Heart right ventricle (tissue), 16 donors: ENCODE measurements around the gene PIGM. TPM values are rescaled to one million over a fixed set of nuclear protein-coding genes. Genes with fewer than 3 reads are reported as not detected.

Experiments used
- ATAC-seq, 8 donors: fragments of 200-7000 bp; cut with Tn5 transposase; one replicate each; pipeline ENCODE4 v1.9.1; 2020; ENCODE audit warnings: mild to moderate bottlenecking in 8 of 8, moderate library complexity in 8 of 8, moderate number of reproducible peaks in 1 of 8
- DNase-seq, 2 donors: peaks; one replicate each; pipeline ENCODE4 v3.0.0-alpha.2; 2020
- H3K27ac ChIP-seq, 10 donors: fragments of 200-600 bp; sonication (generic) in 2 of 10; one replicate each; pipeline versions ENCODE4 v1.5.0 to v1.8.0; 2020 to 2022; ENCODE audit warnings: mild to moderate bottlenecking in 3 of 10
- H3K27me3 ChIP-seq, 7 donors: fragments of 200-600 bp; one replicate each; pipeline ENCODE4 v1.8.0; 2021 to 2022; ENCODE audit warnings: mild to moderate bottlenecking in 2 of 7
- H3K36me3 ChIP-seq, 9 donors: fragments of 200-600 bp; sonication (generic) in 1 of 9; one replicate each; pipeline versions ENCODE4 v1.5.0 to v1.8.0; 2020 to 2022; ENCODE audit warnings: mild to moderate bottlenecking in 2 of 9
- H3K4me1 ChIP-seq, 9 donors: fragments of 200-600 bp; sonication (generic) in 1 of 9; one replicate each; pipeline versions ENCODE4 v1.5.0 to v1.8.0; 2020 to 2022; ENCODE audit warnings: mild to moderate bottlenecking in 4 of 9
- H3K4me3 ChIP-seq, 10 donors: fragments of 200-600 bp; sonication (generic) in 2 of 10; one replicate each; pipeline versions ENCODE4 v1.5.0 to v1.8.0; 2020 to 2022; ENCODE audit warnings: mild to moderate bottlenecking in 7 of 10, moderate library complexity in 2 of 10
- H3K9me3 ChIP-seq, 11 donors: fragments of 200-600 bp in 10 of 11; sonication (generic) in 2 of 11; one replicate each; pipeline versions ENCODE4 v1.5.0 to v1.8.0; 2013 to 2022; ENCODE audit warnings: mild to moderate bottlenecking in 2 of 11, control low read depth in 1 of 11, moderate library complexity in 1 of 11
- CTCF ChIP-seq, 9 donors: fragments of 200-600 bp; sonication (generic) in 2 of 9; IDR thresholded peaks; one replicate each; pipeline versions ENCODE4 v1.5.0 to v1.8.0; 2021 to 2022; ENCODE audit warnings: antibody characterized with exemption in 9 of 9, mild to moderate bottlenecking in 5 of 9, moderate library complexity in 1 of 9
- WGBS, 2 donors: extraction: QIAGEN DNeasy Blood & Tissue Kit; methylation state at CpG; one replicate each; pipeline ENCODE4 v1.1.7; 2013; ENCODE audit warnings: inconsistent platforms in 1 of 2; 5-methylcytosine and 5-hydroxymethylcytosine counted together
- intact Hi-C, 10 donors: fragments of 100-400 bp; cut with DNase I; formaldehyde crosslinking; loops; one replicate each; pipeline versions ENCODE4 v1.11.1 to v1.14.2; 2022
- polyA plus RNA-seq, 2 donors: library from polyadenylated mRNA; stranded (reverse); fragments of 200-250 nt; gene quantifications; one replicate each; pipeline ENCODE4 v1.2.3, GENCODE V29; 2013
- total RNA-seq, 10 donors: library from RNA; stranded (reverse); fragmentation: NEBNext Ultra II Directional in 3 of 10; extraction: Animal tissue kit (Norgen Biotek cat#: 25700) in 3 of 10; gene quantifications; one replicate each; pipeline versions ENCODE4 v1.2.1 to v1.2.4, GENCODE V29; 2021 to 2023
- donor health status: Arrhythmogenic right ventricular cardiomyopathy.
- donor health status: ischemic (EF 13 %, LVEDD 7.1; RV severe dilation, severe dysfunction).
- donor health status: healthy with polysubstance abuse.
- donor health status: DM: no; HTN: yes; CAD: no.
- donor health status: DM: no; HTN: no; CAD: no.
- donor health status: ischemic (EF 25% LVEDD 6.9; RV normal size, moderate dysfunction).
- donor health status: ischemic (EF 25% LVEDD 5.7; RV mildly dilated, moderate dysfunction).
- donor health status: healthy.
- donor health status: DM: yes; HTN: yes; CAD: no.
- donor health status: Ischemic cardiomyopathy.
- donor health status: ischemic (EF 35%, LVEDD 5.7; RV mildly dilated, moderate dysfunction).
- donor health status: nonischemic (EF 11% LVEDD 7.7; RV severe dilation, severe dysfunction).
- donor health status: DM: yes; HTN: yes; CAD: no.
- donor health status: PGD.
- donor health status: ischemic (EF 29% LVEDD 5.4; RV normal size, mild dysfunction).
- donor health status: nonischemic (EF 23%, LVEDD 6.1; RV moderate dilation, normal function).

The PIGM gene
- total and polyA plus RNA-seq, 12 donors, result 1.5 to 3.0 (median 2.5) TPM

- DNase-seq (no peak), ATAC-seq (no peak)
- Histone ChIP-seq H3K27me3 (peaks cover 0 to 5% (median 0%) of the 10 kb centered on the region in 7 donors), H3K4me1 (no peaks in the 10 kb centered on the region), H3K36me3 (no peaks in the 10 kb centered on the region), H3K4me3 (no peak overlapping the region), H3K9me3 (no peaks in the 10 kb centered on the region), H3K27ac (no peak overlapping the region)
- 87 to 90% methylated on average over 1 of the region's 1 CpG for WGBS, 2 donors
- TF ChIP-seq CTCF (IDR thresholded peaks at IDR 0.05), result no peak
- intact Hi-C loops, result no loop called here
Measured at GRCh38 chr1:160040476-160040875, 8.7 kb upstream of the PIGM start.

GRCh38 chr1:160032165-160032820 lies 503 bp upstream of the PIGM start:
- Histone ChIP-seq H3K4me3 (peak overlapping the region; percentile 61 to 89 (median 76)), H3K27me3 (no peaks in the 10 kb centered on the region), H3K36me3 (peaks cover 0 to 3% (median 0%) of the 10 kb centered on the region in 9 donors), H3K27ac (peak overlapping the region in 9 of 10 donors; percentile 55 to 86 (median 74)), H3K9me3 (no peaks in the 10 kb centered on the region), H3K4me1 (peaks cover 4 to 34% (median 22%) of the 10 kb centered on the region in 9 donors)
- DNase-seq, result no peak
- no peak for TF ChIP-seq CTCF (IDR thresholded peaks at IDR 0.05)
- WGBS, 2 donors, result 1 to 2% methylated on average over 18 of the region's 18 CpGs
- peak; percentile 35 to 79 (median 62) for ATAC-seq
- intact Hi-C loops, result loop anchor here in 3 of 10 donors (5.0 to 10.0 kb wide), 2 partner anchors 247 to 250 kb away; partner anchors contain the start of gene DUSP23 (in 3 of the 3)

- Histone ChIP-seq H3K4me3 (peak overlapping the region; percentile 61 to 89 (median 76)), H3K27me3 (no peaks in the 10 kb centered on the region), H3K9me3 (no peaks in the 10 kb centered on the region), H3K4me1 (peaks cover 4 to 34% (median 22%) of the 10 kb centered on the region in 9 donors), H3K36me3 (peaks cover 0 to 13% (median 0%) of the 10 kb centered on the region in 9 donors), H3K27ac (peak overlapping the region in 9 of 10 donors; percentile 55 to 86 (median 74))
- ATAC-seq (peak in 6 of 8 donors; percentile 14 to 63 (median 24)), DNase-seq (peak in 1 of 2 donors; percentile 9)
- WGBS, 2 donors, result 13% methylated on average over 23 of the region's 23 CpGs
- intact Hi-C loops, result loop anchor here in 3 of 10 donors (5.0 to 10.0 kb wide), 2 partner anchors 246 to 249 kb away; partner anchors contain the start of gene DUSP23 (in 3 of the 3)
- TF ChIP-seq CTCF (IDR thresholded peaks at IDR 0.05), result no peak
Measured at GRCh38 chr1:160030657-160031364, 979 bp downstream of the PIGM start.

GRCh38 chr1:160028426-160028825 lies 3.4 kb downstream of the PIGM start:
- Histone ChIP-seq H3K4me1 (peaks cover 4 to 55% (median 40%) of the 10 kb centered on the region in 9 donors), H3K36me3 (peaks cover 0 to 13% (median 0%) of the 10 kb centered on the region in 9 donors), H3K27ac (no peak overlapping the region), H3K9me3 (no peaks in the 10 kb centered on the region), H3K4me3 (no peak overlapping the region), H3K27me3 (no peaks in the 10 kb centered on the region)
- no peak for TF ChIP-seq CTCF (IDR thresholded peaks at IDR 0.05)
- DNase-seq (no peak), ATAC-seq (no peak)
- intact Hi-C loops, result no loop called here
